ENCODE results near the gene CASP8.
"Not testable (repeated sequence)": the region's sequence is repeated elsewhere in the genome, so short reads cannot be mapped to it uniquely, and the experiment has no call there.

CASP8 gene

DNA sequence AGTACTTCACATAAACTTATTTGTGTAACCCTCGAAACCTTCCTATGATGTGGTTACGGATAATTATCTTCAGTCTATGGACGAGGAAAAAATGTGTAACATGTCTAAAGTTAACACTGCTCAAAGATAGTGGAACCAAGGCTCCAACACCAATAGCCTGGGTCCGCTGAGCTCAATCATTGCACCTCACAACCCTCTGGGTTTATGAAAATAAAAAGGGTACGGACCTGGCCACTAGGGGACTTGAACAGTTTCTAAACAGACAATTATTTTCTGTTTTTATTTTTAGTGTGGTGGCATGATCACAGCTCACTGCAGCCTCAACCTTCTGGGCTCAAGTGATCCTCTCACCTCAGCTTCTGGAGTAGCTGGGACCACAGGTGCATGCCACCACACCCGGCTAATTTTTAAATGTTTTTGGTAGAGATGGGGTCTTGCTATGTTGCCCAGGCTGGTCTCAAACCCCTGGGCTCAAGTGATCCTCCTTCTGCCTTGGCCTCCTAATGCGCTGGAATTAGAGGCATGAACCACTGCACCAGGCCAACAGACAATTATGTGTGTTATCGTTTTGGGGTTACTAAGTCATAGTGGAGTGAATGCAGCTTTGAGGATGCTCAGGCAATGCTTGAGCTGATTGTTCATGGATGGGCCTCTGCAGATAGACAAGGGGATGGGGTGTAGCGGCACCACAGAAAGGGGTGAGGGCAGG lies 10.1 kb downstream of the CASP8 start:
- no peak for DNase-seq

DNA sequence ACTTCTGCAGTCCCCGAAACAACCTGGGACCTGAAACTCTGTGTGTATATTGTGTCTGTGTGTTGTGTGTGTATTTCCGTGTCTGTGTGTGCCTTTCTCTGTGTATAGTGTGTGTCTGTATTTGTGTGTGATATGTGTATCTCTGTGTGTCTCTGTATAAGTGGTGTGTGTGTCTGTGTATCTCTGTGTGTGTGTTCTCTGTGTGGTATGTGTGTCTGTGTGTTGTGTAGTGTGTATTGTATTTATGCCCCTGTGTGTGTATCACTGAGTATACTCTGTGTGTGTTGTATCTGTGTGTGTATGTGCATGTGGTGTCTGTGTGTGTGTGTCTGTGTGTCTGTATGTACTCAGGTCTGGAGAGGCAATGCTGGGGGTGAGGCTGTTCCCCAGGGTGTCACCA lies 11.6 kb downstream of the CASP8 start:
- DNase-seq = no peak

DNA sequence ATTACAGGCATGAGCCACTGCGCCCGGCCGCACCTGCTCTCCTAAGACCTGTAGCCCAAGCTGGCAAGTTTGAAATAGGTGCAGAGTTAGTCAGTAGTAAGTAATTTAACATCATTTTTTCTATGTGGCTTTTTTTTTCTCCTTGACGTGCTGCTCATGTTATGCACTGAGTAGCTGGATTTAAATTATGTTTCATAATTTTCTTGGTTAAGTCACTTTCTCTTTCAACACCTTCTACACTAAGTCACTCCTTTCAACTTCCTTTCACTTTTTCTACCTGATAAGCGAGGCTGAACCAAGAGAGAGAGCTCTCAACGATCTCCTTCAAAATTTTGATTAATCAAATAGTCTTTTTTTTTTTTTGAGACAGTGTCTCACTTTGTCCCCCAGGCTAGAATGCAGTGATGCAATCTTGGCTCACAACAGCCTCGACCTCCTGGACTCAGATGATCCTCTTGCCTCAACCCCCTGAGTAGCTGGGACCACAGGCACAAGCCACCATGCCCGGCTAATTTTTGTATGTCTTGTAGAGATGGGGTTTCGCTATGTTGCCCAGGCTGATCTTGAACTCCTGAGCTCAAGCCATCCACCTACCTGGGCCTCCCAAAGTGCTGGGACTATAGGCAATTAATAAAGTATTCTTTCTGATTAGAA lies 13.1 kb downstream of the CASP8 start:
- no peak for DNase-seq

DNA sequence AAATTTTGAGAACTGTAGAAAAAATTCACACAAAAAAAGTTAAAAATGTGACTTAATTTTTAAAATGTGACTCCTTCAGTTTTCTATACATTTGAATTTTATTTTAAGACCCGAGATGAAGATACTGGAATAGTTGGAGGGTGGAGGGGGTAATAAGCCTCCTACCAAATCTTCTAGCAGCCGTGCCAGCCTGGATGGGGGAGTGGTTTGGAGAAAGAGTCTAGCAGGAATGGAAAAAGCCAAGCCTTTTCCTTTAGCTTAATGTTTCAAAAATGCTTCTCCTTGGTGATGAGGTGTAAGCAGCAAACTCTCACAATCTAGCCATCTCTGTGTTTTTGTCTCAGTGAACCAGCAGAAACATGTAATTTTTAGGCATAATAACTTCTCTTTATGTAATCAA lies 14.7 kb downstream of the CASP8 start:
- DNase-seq = no peak

DNA sequence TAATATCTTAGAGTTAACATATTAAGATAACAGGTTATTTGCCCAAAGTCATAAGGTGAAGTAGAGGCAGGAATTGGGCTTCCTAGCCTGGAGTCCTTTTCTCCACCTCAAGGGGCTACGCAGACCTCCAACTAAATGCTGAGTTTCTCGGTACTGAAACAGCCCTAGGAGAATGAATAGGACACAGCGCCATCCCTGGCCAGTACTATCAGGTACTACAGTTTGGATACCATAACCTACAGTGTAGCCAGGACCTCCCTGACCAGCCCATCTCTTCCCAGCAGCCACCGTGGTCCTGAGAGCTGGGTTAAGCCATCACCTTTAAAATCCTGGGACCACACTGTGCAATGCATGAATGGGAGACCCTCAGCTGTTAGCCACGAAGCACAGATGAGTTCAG lies 15.7 kb downstream of the CASP8 start:
- DNase-seq = no peak

DNA sequence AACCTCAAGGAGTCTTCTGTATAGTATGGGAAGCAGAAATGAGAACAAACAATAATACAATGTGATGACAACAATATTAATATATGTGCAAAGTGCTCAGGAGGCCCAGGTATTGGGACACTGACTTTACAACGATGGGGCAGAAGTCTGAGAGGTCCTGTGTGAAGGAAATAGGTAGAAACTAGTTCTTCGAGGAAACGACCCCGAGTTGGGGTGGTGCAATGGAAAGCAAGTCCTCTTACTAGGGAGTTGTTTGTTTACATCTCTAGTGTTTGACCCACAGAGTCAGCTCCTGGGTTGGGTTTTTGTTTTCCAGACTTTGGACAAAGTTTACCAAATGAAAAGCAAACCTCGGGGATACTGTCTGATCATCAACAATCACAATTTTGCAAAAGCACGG lies 16.2 kb downstream of the CASP8 start:
- DNase-seq = no peak

DNA sequence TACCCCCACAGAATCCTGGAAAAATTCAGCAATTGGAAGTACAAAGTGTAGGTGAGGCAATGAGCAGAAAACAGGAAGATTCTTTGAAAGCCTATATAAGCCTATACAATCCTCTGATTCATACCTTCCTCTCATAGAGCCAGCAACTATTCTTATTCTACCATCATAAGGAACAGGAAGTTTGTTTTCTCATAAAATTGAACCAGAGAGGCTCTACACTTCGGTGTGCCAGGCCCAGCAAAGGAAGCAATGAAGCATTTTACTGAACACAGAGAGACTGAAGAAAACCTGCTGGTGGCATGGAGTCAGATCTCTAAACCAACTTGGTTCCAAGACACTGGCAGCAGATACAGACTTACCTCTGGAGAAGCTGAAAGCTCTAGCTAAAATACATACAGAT lies 18.7 kb downstream of the CASP8 start:
- DNase-seq = no peak

DNA sequence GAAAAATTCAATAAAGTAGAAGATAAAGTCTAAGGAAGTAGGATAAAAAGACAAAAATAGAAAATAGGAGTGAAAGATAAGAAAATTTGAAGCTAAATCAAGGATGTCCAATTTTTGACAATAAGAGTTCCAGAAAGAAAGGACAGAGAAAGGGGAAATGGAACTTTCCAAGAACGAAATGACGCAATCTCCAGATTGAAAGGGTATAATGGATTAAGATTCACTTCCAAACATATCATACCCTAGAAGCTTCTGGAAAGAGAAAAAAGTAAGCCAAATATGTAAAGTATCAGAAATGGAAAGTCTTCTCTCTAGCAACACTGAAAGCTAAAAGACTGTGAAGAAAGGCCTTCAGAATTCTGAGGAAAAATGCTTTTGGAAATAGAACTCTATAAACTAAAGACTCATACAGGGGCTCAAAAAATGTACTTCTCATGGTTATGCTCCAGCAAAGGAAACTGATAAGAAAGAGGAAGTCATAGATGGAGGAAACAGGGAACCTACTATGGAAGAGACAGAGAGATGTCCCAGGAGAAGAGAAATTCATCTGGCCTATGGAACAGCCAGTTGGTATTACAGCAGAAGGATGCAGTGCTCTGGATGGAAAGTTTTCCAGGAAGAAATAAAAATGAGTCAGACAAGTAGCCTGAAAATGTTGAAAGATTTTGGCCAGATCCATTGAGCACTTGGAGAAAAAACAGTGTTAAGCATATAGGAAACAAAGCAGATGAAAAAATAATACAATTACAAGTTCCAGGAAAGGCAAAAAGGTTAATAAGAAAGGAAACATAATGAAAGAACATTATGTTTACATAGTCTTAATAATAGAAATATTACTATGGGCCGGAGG lies 20.1 kb downstream of the CASP8 start:
- no peak for DNase-seq

DNA sequence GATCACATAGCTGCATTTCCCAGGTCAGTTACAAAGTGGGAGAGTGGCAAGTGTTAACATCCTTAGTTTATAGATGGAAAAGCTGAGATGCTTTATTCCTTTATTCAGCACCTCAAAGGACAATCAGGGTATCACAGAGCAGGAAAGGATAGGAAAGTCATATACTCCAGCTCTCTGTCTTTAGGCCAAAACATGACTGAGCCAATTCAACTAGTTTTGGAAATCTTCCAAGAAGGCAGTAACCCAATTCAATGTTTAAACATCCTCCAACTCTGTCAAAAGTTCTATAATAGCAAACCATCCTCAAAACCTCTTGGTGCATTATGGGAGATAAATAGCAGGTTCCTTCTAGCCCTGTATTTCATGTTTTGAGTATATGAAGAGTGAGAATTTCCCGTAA lies 25.2 kb downstream of the CASP8 start:
- no peak for DNase-seq

DNA sequence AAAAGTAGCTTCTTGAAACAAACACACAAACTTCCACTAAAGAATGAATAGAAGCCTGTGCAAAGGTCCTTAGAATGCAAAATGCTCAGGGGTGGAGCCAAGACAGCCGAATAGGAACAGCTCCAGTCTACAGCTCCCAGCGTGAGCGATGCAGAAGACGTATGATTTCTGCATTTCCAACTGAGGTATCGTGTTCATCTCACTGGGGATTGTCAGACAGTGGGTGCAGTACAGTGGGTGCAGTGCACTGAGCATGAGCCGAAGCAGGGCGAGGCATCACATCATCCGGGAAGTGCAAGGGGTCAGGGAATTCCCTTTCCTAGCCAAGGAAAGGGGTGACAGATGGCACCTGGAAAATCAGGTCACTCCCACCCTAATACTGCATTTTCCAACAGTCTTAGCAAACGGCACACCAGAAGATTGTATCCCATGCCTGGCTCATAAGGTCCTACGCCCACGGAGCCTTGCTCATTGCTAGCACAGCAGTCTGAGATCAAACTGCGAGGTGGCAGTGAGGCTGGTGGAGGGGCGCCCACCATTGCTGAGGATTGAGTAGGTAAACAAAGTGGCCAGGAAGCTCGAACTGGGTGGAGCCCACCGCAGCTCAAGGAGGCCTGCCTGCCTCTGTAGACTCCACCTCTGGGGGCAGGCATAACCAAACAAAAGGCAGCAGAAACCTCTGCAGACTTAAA lies 30.3 kb downstream of the CASP8 start:
- DNase-seq = not testable (repeated sequence)

DNA sequence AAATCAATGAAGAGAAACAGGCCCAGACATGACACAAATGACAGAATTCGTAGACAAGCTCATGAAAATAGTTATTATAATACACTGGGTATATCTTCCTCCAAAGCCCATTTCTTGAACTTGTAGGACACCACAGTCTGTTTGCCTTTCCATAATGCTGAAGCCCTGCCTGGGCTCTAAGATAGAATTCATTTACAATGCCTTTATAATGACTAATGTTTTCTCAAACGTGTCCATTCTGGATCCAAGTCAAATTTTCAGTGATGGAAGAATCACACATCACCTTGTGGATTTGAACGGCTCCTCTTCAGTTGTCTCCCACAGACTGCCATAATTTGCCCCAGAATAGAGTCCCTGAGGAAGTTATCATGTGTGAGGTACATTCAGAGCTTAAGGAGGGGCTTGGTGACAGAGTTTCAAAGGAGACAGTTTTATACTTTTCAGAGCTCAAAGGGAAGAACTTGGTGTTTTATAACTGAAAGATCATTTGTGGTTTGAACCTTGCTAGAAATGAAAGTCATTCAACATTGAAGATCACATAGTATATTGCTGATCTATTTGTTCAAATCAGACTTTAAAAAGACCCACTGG lies 38.2 kb downstream of the CASP8 start:
- DNase-seq = no peak

DNA sequence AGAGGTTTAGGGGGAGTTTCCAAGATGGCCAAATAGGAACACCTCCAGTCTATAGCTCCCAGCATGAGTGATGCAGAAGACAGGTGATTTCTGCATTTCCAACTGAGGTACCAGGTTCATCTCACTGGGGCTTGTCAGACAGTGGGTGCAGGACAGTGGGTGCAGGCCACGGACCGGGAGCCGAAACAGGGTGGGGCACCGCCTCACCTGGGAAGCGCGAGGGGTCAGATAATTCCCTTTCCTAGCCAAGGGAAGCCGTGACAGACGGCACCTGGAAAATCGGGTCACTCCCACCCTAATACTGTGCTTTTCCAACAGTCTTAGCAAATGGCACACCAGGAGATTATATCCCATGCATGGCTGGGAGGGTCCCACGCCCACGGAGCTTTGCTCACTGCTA lies 39.6 kb downstream of the CASP8 start:
- not testable (repeated sequence) for DNase-seq

DNA sequence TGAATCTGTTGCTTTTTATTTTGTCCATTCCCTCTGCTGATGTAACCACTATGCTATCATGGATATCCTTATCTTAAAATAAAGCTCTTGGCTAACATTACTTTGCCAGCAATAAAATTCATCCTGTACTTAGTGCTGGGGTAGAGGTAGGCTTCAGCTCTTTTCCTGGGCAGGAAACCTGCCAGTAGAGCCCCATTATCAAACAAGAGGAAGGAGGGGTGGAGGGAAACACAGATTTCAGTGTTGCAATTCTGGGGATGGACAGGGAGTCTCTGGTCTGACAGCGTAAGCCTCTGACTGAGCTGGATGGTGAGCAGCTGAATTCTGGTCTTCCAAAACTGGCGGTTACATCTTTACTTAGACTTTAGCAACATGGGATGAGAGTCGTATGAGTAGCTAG lies 47.5 kb downstream of the CASP8 start:
- no peak for DNase-seq

DNA sequence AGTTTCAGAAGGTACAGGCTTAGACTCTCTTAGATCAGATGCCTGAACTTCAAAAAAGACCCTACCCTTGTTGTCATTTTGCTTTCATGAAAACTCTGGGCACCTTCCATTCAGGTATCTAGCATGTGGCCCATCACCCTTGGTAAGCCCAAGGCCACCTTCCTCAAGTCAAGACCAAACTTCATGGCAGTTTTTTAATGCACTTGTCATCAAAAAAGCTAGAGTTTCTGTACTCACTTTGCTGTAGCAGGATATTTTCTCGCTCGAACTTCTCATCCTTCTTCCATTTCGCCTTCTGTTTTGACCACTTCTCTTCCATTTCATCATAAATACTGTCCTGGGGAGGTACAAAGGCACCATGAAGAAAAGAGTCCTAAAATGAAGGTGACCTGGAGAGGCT lies 48.6 kb downstream of the CASP8 start:
- DNase-seq = no peak

DNA sequence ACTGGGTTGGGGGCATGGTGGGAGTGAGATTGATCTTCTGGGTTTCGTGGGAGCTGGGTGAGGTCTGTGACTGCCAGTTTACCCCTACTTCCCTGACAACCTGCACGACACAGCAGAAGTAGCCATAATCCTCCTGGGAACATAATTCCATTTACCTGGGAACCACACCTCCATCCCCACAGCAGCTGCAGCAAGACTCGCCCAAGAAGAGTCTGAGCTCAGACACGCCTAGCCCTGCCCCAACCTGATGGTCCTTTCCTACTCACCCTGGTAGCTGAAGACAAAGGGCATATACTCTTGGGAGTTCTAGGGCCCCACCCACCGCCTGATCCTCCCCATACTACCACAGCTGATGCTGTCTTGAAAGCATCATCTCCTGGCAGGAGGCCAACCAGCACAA lies 53.0 kb downstream of the CASP8 start:
- no peak for DNase-seq

DNA sequence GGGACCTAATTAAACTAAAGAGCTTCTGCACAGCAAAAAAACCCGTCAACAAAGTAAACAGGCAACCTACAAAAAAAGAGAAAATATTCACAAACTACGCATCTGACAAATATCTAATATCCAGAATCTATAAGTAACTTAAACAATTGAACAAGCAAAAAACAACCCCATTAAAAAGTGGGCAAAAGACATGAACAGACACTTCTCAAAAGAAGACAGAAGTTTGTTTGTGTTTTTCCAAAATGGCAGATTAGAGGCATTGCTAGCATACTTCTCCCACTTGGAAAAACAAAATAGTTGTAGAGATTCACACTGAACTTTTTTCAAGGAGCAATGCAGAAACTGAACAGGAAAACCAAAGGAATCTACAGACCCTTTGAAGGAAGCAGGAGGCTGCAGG lies 59.2 kb downstream of the CASP8 start:
- DNase-seq = no peak

DNA sequence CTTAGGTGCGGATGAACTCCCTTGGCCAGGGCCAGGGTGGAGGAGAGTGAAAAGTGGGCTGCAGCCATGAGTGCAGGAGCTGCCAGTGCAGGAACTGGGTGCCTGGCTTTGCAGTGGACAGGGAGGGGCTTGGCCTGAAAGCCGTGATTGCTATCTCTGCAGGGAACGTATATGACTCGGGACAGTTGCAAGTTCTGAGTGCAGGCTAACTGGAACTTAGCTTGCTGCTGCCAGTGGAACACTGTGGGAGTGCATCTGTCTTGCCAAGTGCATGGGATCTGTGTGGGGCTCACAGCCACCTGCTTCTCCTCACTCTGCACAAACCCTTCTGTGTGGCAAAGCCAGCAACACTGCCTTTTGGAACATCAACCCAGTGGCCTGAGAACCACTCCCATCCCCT lies 59.9 kb downstream of the CASP8 start:
- DNase-seq = no peak

DNA sequence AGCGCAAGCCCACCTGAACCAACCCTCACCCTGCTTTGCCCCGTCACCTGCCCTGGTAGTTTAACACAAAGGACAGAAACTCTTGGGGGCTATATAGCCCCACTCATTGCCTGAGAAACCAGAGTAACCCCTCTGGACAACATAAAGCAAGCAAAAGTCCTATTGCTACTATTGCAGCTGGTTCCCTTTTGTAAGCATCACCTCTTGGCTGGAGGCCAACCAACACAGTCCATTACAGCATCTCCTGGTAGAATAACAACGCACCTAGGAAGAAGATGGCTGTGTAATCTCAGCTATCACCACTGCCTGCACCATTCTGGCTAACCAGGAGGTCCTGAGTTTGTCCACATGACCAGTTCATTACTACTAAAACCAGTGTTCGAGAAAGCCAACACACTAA lies 60.4 kb downstream of the CASP8 start:
- DNase-seq = no peak

DNA sequence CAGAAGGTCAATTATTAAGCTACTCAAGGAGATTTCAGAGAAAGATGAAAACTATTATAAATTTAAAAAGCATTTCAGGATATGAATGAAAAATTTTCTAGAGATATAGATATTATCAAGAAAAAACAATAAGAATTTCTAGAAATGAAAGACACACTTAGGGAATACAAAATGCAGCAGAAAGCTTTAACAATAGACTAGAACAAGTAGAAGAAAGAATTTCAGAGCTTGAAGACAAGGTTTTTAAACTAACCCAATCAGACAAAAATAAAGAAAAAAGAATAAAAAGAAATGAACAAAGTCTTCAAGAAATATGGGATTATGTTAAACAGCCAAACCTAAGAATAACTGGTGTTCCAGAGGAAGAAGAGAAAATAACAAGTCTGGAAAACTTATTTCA lies 62.4 kb downstream of the CASP8 start:
- DNase-seq = no peak

DNA sequence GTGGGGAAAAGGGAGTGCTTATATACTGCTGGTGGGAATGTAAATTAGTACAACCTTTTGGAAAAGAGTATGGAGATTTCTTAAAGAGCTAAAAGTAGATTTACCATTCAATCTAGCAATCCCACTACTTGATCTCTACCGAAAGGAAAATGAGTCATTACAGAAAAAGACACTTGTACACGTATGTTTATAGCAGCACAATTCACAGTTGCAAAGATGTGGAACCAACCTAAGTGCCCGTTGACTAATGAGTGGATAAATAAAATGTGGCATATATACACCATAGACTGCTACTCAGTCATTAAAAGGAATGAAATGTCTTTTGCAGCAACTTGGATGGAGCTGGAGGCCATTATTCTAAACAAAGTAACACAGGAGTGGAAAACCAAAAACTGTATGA lies 67.3 kb downstream of the CASP8 start:
- DNase-seq = no peak

DNA sequence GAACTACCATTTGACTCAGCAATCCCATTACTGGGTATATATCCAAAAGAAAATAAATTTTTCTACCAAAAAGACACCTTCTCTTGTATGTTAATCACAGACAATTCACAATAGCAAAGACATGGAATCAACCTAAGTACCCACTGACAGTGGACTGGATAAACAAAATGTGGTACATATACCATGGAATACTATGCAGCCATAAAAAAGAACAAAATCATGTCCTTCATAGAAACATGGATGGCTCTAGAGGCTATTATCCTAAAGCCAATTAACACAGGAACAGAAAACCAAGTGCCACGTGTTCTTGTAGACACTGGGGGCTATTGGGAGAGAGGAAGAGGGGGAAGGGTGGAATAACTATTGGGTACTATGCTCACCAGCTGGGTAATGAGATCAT lies 69.1 kb downstream of the CASP8 start:
- DNase-seq = no peak

All from activated effector memory CD4-positive, alpha-beta T cell treated with Interleukin-2 at 50 U/mL for 16 hours (primary cell).